Tibial nerve (tissue), 3 donors: ENCODE measurements around the gene PRKG1.
A peak's percentile ranks its signal among the peaks of the same experiment; 100 is the strongest.

Experiments
- CTCF ChIP-seq, 5 experiments: fragments of 200-600 bp in 3 of 5; fragments of 450-650 bp in 2 of 5; sonication (generic) in 3 of 5; IDR thresholded peaks; one replicate each; pipeline ENCODE4 v1.5.1; 2016 to 2019; ENCODE audit warnings: antibody characterized with exemption in 5 of 5, mild to moderate bottlenecking in 3 of 5, moderate library complexity in 2 of 5
- POLR2A ChIP-seq, 2 donors: fragments of 450-650 bp; IDR thresholded peaks; one replicate each; pipeline ENCODE4 v1.6.1; 2017; ENCODE audit warnings: antibody characterized with exemption in 2 of 2, mild to moderate bottlenecking in 2 of 2, moderate library complexity in 2 of 2

- TF ChIP-seq POLR2A (IDR thresholded peaks at IDR 0.05): no peak
- TF ChIP-seq CTCF (IDR thresholded peaks at IDR 0.05): peak; percentile 45 to 61 (median 57)
Measured at GRCh38 chr10:51422311-51423120, 348.2 kb downstream of the PRKG1 start.
